Measurements from ENCODE around the gene ACP3. TPM values are rescaled to one million over a fixed set of nuclear protein-coding genes. Genes with fewer than 3 reads are reported as not detected.

Gene ACP3
- total and polyA plus RNA-seq, 9 of the 15 experiments (the other 6 are each of a cell fraction or from before 2014, with no cell fraction given): 0.08 to 1.1 (median 0.21) TPM

- Histone ChIP-seq H3K9me3 (replicated peaks; ENCODE audit: control insufficient read depth, insufficient read depth, low read depth, low read length) (no peaks in the 10 kb centered on the region), H3K36me3 (ENCODE audit: control insufficient read depth, insufficient read depth, low read length) (no peaks in the 10 kb centered on the region), H3K4me2 (ENCODE audit: insufficient read depth, low read length) (no peak overlapping the region), H3K9ac (ENCODE audit: insufficient read depth in 1 of 2, low read depth in 2 of 2, low read length in 2 of 2) (no peak overlapping the region), H3K27me3 (ENCODE audit: control insufficient read depth in 2 of 2, insufficient read depth in 2 of 2, low read length in 2 of 2) (peaks cover 0 to 7% of the 10 kb centered on the region in 2 experiments; a peak in 1 of 5 replicates), H3K9me1 (ENCODE audit: control insufficient read depth, insufficient read depth, low read length) (no peaks in the 10 kb centered on the region), H3K4me3 (no peak overlapping the region), H2AFZ (ENCODE audit: low read depth, low read length) (no peak overlapping the region), H3K79me2 (ENCODE audit: control insufficient read depth, insufficient read depth, low read length) (no peaks in the 10 kb centered on the region), H3K4me1 (replicated peaks in 1 of 2; ENCODE audit: control insufficient read depth in 2 of 2, insufficient read depth in 2 of 2, low read length in 2 of 2) (peaks cover 0 to under 1% of the 10 kb centered on the region in 2 experiments; a peak in 1 of 5 replicates), H4K20me1 (replicated peaks; ENCODE audit: control insufficient read depth, insufficient read depth, low read length) (no peaks in the 10 kb centered on the region), H3K27ac (ENCODE audit: extremely low read depth, low read depth, low read length) (no peak overlapping the region)
- in situ Hi-C loops (cut with MboI): loop anchor here (5.0 kb wide), 1 partner anchor 54 kb away; no protein-coding TSS in a partner anchor
- ChIA-PET POLR2A (no interaction called here), CTCF (ENCODE audit: low intra/inter-chr PET ratio) (no interaction called here)
- FAIRE-seq (no peak), ATAC-seq (no peak), DNase-seq (ENCODE audit: extremely low read depth in 1 of 4, low spot score in 3 of 4) (no peak)
- 9% methylated on average over 12 of the region's 13 CpGs for WGBS (ENCODE audit: insufficient coverage, low coverage, missing lambda C conversion rate)
- BruUV-seq (replicated peaks): no TSS peak
- intact Hi-C loops (cut with micrococcal nuclease): no loop called here
- TF ChIP-seq ZNF253 (CRISPR knock-in tag; conservative IDR thresholded peaks at IDR 0.05) (no peak), AFF1 (IDR thresholded peaks at IDR 0.05; ENCODE audit: low read depth in 1 of 2, partially characterized antibody in 2 of 2) (no peak), PREB (CRISPR knock-in tag; IDR thresholded peaks at IDR 0.05) (no peak), CHD4 (IDR thresholded peaks at IDR 0.05; ENCODE audit: insufficient read depth, insufficient replicate concordance, low read depth, low read length, poor library complexity, severe bottlenecking) (no peak), ZNF707 (CRISPR knock-in tag; conservative IDR thresholded peaks at IDR 0.05) (no peak), STAT6 (CRISPR knock-in tag; IDR thresholded peaks at IDR 0.05) (no peak), MLLT1 (IDR thresholded peaks at IDR 0.05) (no peak), CTCF (IDR thresholded peaks at IDR 0.05 in 2 of 3, conservative IDR thresholded peaks at IDR 0.05 in 1 of 3; ENCODE audit: insufficient read depth in 2 of 3, low read depth in 1 of 3, low read length in 3 of 3) (no peak), ZNF589 (CRISPR knock-in tag; IDR thresholded peaks at IDR 0.05; ENCODE audit: low read depth) (no peak), EHMT2 (IDR thresholded peaks at IDR 0.05) (no peak)
Observed at GRCh38 chr3:132401255-132401654, 84.0 kb downstream of the ACP3 start.

All from K562 (cell line).